Jurkat, Clone E6-1 (cell line): ENCODE data around the gene GJA1.

Experiments used
- DNase-seq: peaks from one replicate; pipeline ENCODE4 v3.0.0-alpha.2; 2011; ENCODE audit warnings: low read depth, low spot score
- H3K4me3 ChIP-seq: 2 replicates; pipeline ENCODE4 v1.5.1; 2011; ENCODE audit warnings: mild to moderate bottlenecking, low read length, control low read depth, moderate library complexity

The GJA1 gene

DNA sequence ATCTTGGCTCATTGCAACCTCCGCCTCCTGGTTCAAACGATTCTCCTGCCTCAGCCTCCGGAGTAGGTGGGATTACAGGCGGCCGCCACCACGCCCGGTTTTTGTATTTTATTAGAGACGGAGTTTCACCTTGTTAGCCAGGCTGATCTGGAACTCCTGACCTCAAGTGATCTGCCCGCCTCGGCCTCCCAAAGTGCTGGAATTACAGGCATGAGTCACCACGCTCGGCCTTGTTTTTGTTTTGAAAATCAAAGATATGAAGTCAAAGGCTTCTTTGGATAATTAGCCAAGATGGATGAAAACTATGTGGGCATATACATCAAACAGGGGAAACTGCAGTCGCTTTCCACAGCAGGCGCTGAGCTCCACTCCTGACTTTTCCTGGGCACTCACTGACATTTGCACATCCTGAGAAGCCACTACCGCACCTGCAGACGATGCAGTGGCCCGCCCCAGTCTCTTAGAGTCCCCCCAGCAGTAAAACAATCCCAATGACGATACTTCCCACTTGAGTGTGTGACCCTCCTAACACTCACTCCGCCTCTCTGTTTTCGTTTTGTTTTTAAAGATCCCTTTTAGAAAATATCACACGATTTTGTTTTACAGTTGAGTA is 44.1 kb downstream of the GJA1 start:
- no peak overlapping the region for H3K4me3 ChIP-seq
- no peak for DNase-seq

GRCh38 chr6:121480099-121480713 is 44.8 kb downstream of the GJA1 start:
- no peak overlapping the region for H3K4me3 ChIP-seq

DNA sequence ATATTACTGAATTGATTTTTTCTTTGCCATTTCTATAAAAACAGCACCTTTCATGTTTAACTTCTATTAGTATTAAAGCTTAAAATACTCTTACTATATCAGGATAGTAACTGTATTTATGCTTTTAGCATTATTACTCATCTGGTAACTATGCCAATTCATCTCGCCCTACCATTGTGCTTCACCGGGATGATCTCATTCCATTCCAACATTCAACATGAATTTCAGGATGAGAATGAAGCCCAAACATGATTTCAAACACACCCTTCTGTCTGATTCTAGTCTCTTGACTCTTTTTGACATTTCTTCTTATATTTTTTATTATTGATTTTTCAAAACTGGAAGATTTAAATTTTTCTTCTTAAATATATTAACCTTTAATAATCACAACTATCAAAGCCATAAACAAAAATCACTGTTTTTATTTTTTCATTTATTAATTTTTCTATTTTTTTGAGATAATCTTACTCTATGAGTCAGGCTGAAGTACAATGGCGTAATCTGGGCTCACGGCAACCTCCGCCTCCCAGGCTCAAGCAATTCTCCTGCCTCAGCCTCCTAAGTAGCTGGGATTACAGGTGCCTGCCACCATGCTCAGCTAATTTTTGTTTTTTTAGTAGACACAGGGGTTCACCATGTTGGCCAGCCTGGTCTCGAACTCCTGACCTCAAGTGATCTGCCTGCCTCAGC is 46.7 kb downstream of the GJA1 start:
- DNase-seq, result no peak
- no peak overlapping the region for H3K4me3 ChIP-seq

More at GRCh38 chr6:121480099-121480713, 44.8 kb downstream of the GJA1 start:
- DNase-seq, result no peak

DNA sequence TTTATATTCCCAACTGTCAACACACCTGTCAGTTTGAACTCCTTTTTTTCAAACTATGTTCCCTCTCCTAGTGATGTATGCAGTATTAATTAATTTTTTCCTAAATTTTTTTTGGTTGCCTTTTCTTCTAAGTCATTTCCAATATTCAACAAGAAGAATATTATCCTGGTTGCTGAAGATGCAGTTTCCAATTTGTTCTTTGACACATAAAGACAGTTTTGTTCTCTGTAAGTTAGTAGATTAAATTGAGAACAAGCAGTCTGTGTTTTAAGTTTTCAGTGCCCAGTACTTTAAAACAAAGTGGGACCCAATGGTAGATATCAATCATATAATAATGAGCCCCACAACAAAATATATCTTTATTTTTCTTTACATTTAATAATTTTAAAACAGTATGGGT is 47.3 kb downstream of the GJA1 start:
- no peak for DNase-seq
- no peak overlapping the region for H3K4me3 ChIP-seq

GRCh38 chr6:121485359-121485811 is 49.9 kb downstream of the GJA1 start:
- no peak overlapping the region for H3K4me3 ChIP-seq
- no peak for DNase-seq

DNA sequence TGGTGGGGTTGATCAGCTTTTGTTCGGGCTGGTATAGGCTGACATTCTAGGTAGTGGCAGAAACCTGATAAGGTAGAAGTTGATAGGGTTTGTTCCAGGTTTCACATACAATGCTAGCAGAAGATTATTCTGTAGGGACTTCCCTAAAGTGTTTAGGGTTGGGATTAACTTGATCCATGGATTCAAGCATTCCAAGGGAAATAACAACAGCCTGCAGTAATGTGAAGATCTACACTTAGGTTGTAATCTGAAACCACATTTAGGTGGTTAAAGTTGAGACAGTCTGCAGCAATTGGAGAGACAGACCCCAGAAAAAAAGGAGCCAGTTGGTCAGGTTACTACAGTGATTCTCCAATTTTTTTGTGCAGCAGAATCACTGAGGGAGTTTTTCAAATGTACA is 56.1 kb downstream of the GJA1 start:
- no peak overlapping the region for H3K4me3 ChIP-seq
- DNase-seq, result no peak

DNA sequence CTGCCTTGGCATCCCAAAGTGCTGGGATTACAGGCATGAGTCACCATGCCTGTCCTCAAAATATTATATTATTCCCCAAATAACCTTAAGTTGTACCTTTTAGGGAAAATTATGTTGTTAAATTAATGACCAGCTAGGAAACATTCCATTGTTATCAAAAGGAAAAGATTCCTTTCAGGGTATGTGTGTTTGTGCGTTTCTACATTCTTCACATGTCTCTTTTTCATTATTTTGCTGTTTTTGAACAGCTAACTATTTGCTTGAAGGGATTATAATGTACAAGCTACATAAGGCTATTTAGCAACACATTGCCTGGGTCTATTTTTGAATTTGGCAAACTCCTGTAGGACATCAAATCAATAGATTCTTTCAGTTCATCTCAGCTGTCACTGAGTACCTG is 57.1 kb downstream of the GJA1 start:
- no peak for DNase-seq

DNA sequence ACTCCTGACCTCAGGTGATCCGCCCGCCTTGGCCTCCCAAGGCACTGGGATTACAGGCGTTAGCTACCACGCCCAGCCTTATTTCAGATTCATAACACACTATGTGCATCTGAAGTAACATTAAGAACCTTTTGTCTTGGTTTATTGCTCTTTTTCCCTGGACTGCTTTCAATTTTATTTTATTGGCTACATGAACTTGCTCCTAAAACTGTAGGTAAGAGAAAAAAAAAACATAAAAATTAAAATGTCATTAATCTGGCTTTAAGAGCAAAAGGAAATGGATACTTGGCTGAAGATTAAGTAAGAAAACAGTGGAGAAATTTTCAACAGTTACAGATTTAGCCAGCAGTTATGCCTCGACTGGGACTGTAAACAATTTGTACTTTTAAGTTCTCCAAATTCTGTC is 62.5 kb downstream of the GJA1 start:
- DNase-seq, result no peak
- no peak overlapping the region for H3K4me3 ChIP-seq

More for the DNA sequence above, 57.1 kb downstream of the GJA1 start:
- no peak overlapping the region for H3K4me3 ChIP-seq

GRCh38 chr6:121498481-121499276 is 63.2 kb downstream of the GJA1 start:
- DNase-seq, result no peak
- H3K4me3 ChIP-seq, result no peak overlapping the region
